Liver (tissue), 9 donors: Measurements from ENCODE around the gene NBEAL2. TPM values are rescaled to one million over a fixed set of nuclear protein-coding genes. Genes with fewer than 3 reads are reported as not detected.

Source experiments
- DNase-seq: peaks from one replicate; pipeline ENCODE4 v3.0.0-alpha.2; 2017; ENCODE audit warnings: low spot score
- H3K27ac ChIP-seq, 2 donors: one replicate each; pipeline ENCODE4 v1.7.0; 2013; ENCODE audit warnings: inconsistent platforms in 2 of 2, low read length in 2 of 2, control low read depth in 1 of 2, low read depth in 1 of 2, mild to moderate bottlenecking in 1 of 2
- H3K27me3 ChIP-seq, 4 donors: one replicate each; pipeline versions ENCODE4 v1.6.1 to v1.7.0; 2013; ENCODE audit warnings: low read length in 3 of 4, inconsistent platforms in 1 of 4, mild to moderate bottlenecking in 1 of 4, moderate library complexity in 1 of 4; ENCODE audit not compliant: control insufficient read depth in 4 of 4, insufficient read depth in 4 of 4
- H3K36me3 ChIP-seq, 4 donors: one replicate each; pipeline versions ENCODE4 v1.6.1 to v1.7.0; 2013; ENCODE audit warnings: low read length in 3 of 4, mild to moderate bottlenecking in 3 of 4, low read depth in 1 of 4, moderate library complexity in 1 of 4; ENCODE audit not compliant: control insufficient read depth in 4 of 4, insufficient read depth in 3 of 4
- H3K4me1 ChIP-seq, 4 donors: one replicate each; pipeline versions ENCODE4 v1.6.1 to v1.7.0; 2013; ENCODE audit warnings: low read length in 3 of 4, mild to moderate bottlenecking in 3 of 4, moderate library complexity in 1 of 4; ENCODE audit not compliant: control insufficient read depth in 4 of 4, insufficient read depth in 4 of 4
- H3K4me3 ChIP-seq, 3 donors: one replicate each; pipeline versions ENCODE4 v1.6.1 to v1.7.0; 2013; ENCODE audit warnings: low read length in 3 of 3, control low read depth in 1 of 3, low read depth in 1 of 3, mild to moderate bottlenecking in 1 of 3
- H3K9ac ChIP-seq, 2 donors: one replicate each; pipeline ENCODE4 v1.7.0; 2013; ENCODE audit warnings: low read length in 2 of 2, mild to moderate bottlenecking in 2 of 2, moderate library complexity in 2 of 2, control low read depth in 1 of 2, low read depth in 1 of 2
- H3K9me3 ChIP-seq, 4 donors: one replicate each; pipeline versions ENCODE4 v1.6.1 to v1.7.0; 2013; ENCODE audit warnings: low read length in 3 of 4; ENCODE audit not compliant: control insufficient read depth in 4 of 4
- ATF3 ChIP-seq: IDR thresholded peaks from 2 replicates; pipeline ENCODE4 v1.6.1; 2016; ENCODE audit warnings: antibody characterized with exemption
- CTCF ChIP-seq: fragments of 150-350 bp; IDR thresholded peaks from 2 replicates; pipeline ENCODE4 v1.5.1; 2017; ENCODE audit warnings: improper control_type of control experiment, low read depth, low read length; ENCODE audit not compliant: missing input control
- EGR1 ChIP-seq, 2 donors: IDR thresholded peaks; 2 replicates each; pipeline ENCODE4 v1.6.1; 2016 to 2018; ENCODE audit warnings: antibody characterized with exemption in 2 of 2, low read depth in 2 of 2
- FOXA1 ChIP-seq: IDR thresholded peaks from 2 replicates; pipeline ENCODE4 v1.6.1; 2016; ENCODE audit warnings: antibody characterized with exemption
- FOXA2 ChIP-seq: IDR thresholded peaks from 2 replicates; pipeline ENCODE4 v1.6.1; 2016; ENCODE audit warnings: antibody characterized with exemption
- GABPA ChIP-seq, 2 donors: IDR thresholded peaks in 1 of 2; conservative IDR thresholded peaks in 1 of 2; 2 replicates each; pipeline ENCODE4 v1.6.1; 2016; ENCODE audit warnings: antibody characterized with exemption in 2 of 2, mild to moderate bottlenecking in 1 of 2, moderate library complexity in 1 of 2
- HNF4A ChIP-seq, 2 donors: conservative IDR thresholded peaks; 2 replicates each; pipeline ENCODE4 v1.6.1; 2016; ENCODE audit warnings: antibody characterized with exemption in 2 of 2, mild to moderate bottlenecking in 2 of 2
- HNF4G ChIP-seq: IDR thresholded peaks from 2 replicates; pipeline ENCODE4 v1.6.1; 2016; ENCODE audit warnings: antibody characterized with exemption
- JUND ChIP-seq, 2 donors: IDR thresholded peaks; 2 replicates each; pipeline ENCODE4 v1.6.1; 2016; ENCODE audit warnings: antibody characterized with exemption in 2 of 2
- MAX ChIP-seq: IDR thresholded peaks from 2 replicates; pipeline ENCODE4 v1.6.1; 2016; ENCODE audit warnings: antibody characterized with exemption
- NR2F2 ChIP-seq: IDR thresholded peaks from 2 replicates; pipeline ENCODE4 v1.6.1; 2016; ENCODE audit warnings: antibody characterized with exemption
- RAD21 ChIP-seq, 2 donors: IDR thresholded peaks; 2 replicates each; pipeline ENCODE4 v1.6.1; 2016; ENCODE audit warnings: antibody characterized with exemption in 2 of 2, mild to moderate bottlenecking in 2 of 2
- REST ChIP-seq: IDR thresholded peaks from 2 replicates; pipeline ENCODE4 v1.6.1; 2016; ENCODE audit warnings: antibody characterized with exemption, mild to moderate bottlenecking
- TAF1 ChIP-seq: conservative IDR thresholded peaks from 2 replicates; pipeline ENCODE4 v1.6.1; 2016; ENCODE audit warnings: antibody characterized with exemption, mild to moderate bottlenecking
- YY1 ChIP-seq: IDR thresholded peaks from 2 replicates; pipeline ENCODE4 v1.6.1; 2016; ENCODE audit warnings: antibody characterized with exemption, mild to moderate bottlenecking
- ZBTB33 ChIP-seq: IDR thresholded peaks from 2 replicates; pipeline ENCODE4 v1.6.1; 2016; ENCODE audit warnings: antibody characterized with exemption
- WGBS: extraction: QIAGEN DNeasy Blood & Tissue Kit; methylation state at CpG from one replicate; pipeline ENCODE4 v1.1.7; 2013; 5-methylcytosine and 5-hydroxymethylcytosine counted together
- polyA plus RNA-seq, 2 donors: library from polyadenylated mRNA; stranded (reverse) in 1 of 2; unstranded in 1 of 2; fragments of 200-250 nt in 1 of 2; fragments of >200 nt in 1 of 2; fragmentation: Nextera tagmentation in 1 of 2; extraction: Ambion mirVana in 1 of 2; gene quantifications; one replicate each; pipeline versions ENCODE4 v1.2.1 to v1.2.3, GENCODE V29; 2013 to 2015
- total RNA-seq, 2 donors: library from RNA; depleted of rRNA; stranded (reverse); fragments of >200 nt; gene quantifications; one replicate each; pipeline ENCODE4 v1.2.3, GENCODE V29; 2014
- donor health status: healthy.
- donor health status: healthy.
- donor health status: healthy.
- donor health status: healthy.
- donor health status: healthy.

Gene NBEAL2
- total and polyA plus RNA-seq, 4 donors = 2.0 to 20.7 (median 7.6) TPM

GRCh38 chr3:46971151-46971550 lies 8.3 kb upstream of the NBEAL2 start:
- Histone ChIP-seq H3K4me1 (peaks cover 36 to 82% (median 67%) of the 10 kb centered on the region in 4 donors), H3K36me3 (peaks cover 0 to 4% (median 1%) of the 10 kb centered on the region in 4 donors), H3K4me3 (peak overlapping the region in 1 of 3 donors; percentile 8), H3K27me3 (no peaks in the 10 kb centered on the region), H3K27ac (peak overlapping the region; percentile 47 to 70), H3K9me3 (no peaks in the 10 kb centered on the region), H3K9ac (no peak overlapping the region)
- no peak for DNase-seq
- 35% methylated on average over 6 of the region's 6 CpGs for WGBS
- TF ChIP-seq ZBTB33 (no peak), JUND (IDR thresholded peaks at IDR 0.05) (no peak), RAD21 (IDR thresholded peaks at IDR 0.05) (no peak), REST (no peak), MAX (no peak), EGR1 (IDR thresholded peaks at IDR 0.05; ENCODE audit: low read depth in 2 of 2) (no peak), CTCF (no peak), YY1 (no peak), FOXA1 (no peak), GABPA (IDR thresholded peaks at IDR 0.05 in 1 of 2, conservative IDR thresholded peaks at IDR 0.05 in 1 of 2) (no peak), NR2F2 (no peak), FOXA2 (no peak), HNF4G (no peak), ATF3 (no peak), HNF4A (conservative IDR thresholded peaks at IDR 0.05) (no peak), TAF1 (no peak)

GRCh38 chr3:46971742-46972141 lies 7.7 kb upstream of the NBEAL2 start:
- H3K9ac ChIP-seq = no peak overlapping the region
- H3K27ac ChIP-seq = peak overlapping the region; percentile 47 to 70
- no peaks in the 10 kb centered on the region for H3K27me3 ChIP-seq
- no peak overlapping the region for H3K4me3 ChIP-seq
- H3K9me3 ChIP-seq = no peaks in the 10 kb centered on the region
- no peak for DNase-seq
- WGBS = 81% methylated on average over 1 of the region's 1 CpG
- H3K36me3 ChIP-seq = peaks cover 0 to 4% (median 1%) of the 10 kb centered on the region in 4 donors
- peaks cover 32 to 79% (median 63%) of the 10 kb centered on the region in 4 donors for H3K4me1 ChIP-seq
- TF ChIP-seq REST (no peak), GABPA (IDR thresholded peaks at IDR 0.05 in 1 of 2, conservative IDR thresholded peaks at IDR 0.05 in 1 of 2) (no peak), RAD21 (IDR thresholded peaks at IDR 0.05) (no peak), MAX (no peak), NR2F2 (no peak), FOXA1 (no peak), YY1 (no peak), ATF3 (no peak), CTCF (no peak), JUND (IDR thresholded peaks at IDR 0.05) (no peak), TAF1 (no peak), FOXA2 (no peak), HNF4G (no peak)
